Pulmonary artery endothelial cell (primary cell): ENCODE measurements around the gene MAPK8IP3. TPM values are rescaled to one million over a fixed set of nuclear protein-coding genes. Genes with fewer than 3 reads are reported as not detected.
"Not testable (repeated sequence)": the region's sequence is repeated elsewhere in the genome, so short reads cannot be mapped to it uniquely, and the experiment has no call there.

Experiments used
- DNase-seq: peaks from one replicate; pipeline ENCODE4 v3.0.0-alpha.2; 2011; ENCODE audit warnings: low read depth, low spot score
- total RNA-seq: library from RNA; depleted of rRNA; stranded (reverse); fragments of >200 nt; gene quantifications from 2 replicates; pipeline ENCODE4 v1.2.3, GENCODE V29; 2014

MAPK8IP3 gene
- total RNA-seq, 1 donor from 2014 or later = 31.2 TPM

GRCh38 chr16:1786242-1787055 is 80.5 kb downstream of the MAPK8IP3 start:
- no peak for DNase-seq

GRCh38 chr16:1787056-1787321 is 81.0 kb downstream of the MAPK8IP3 start:
- DNase-seq = no peak

GRCh38 chr16:1787322-1788094 is 81.5 kb downstream of the MAPK8IP3 start:
- DNase-seq = no peak

- no peak for DNase-seq
Observed at GRCh38 chr16:1788095-1788707, 82.2 kb downstream of the MAPK8IP3 start.

GRCh38 chr16:1788708-1789100 is 82.7 kb downstream of the MAPK8IP3 start:
- DNase-seq = no peak

GRCh38 chr16:1789643-1790045 is 83.6 kb downstream of the MAPK8IP3 start:
- no peak for DNase-seq

- no peak for DNase-seq
Observed at GRCh38 chr16:1790261-1790610, 84.2 kb downstream of the MAPK8IP3 start.

GRCh38 chr16:1790611-1791255 is 84.7 kb downstream of the MAPK8IP3 start:
- DNase-seq = no peak

- no peak for DNase-seq
Observed at GRCh38 chr16:1791256-1791942, 85.4 kb downstream of the MAPK8IP3 start.

GRCh38 chr16:1791943-1792812 is 86.2 kb downstream of the MAPK8IP3 start:
- DNase-seq = no peak

GRCh38 chr16:1792836-1793577 is 87.0 kb downstream of the MAPK8IP3 start:
- DNase-seq = no peak

GRCh38 chr16:1793578-1794220 is 87.7 kb downstream of the MAPK8IP3 start, which contains the start of gene IGFALS:
TSS of gene IGFALS (minus strand) at chr16:1793705. CDS start at chr16:1793652, 53 bp downstream.
- DNase-seq = no peak

GRCh38 chr16:1794221-1794871 is 88.4 kb downstream of the MAPK8IP3 start:
- DNase-seq = no peak

- DNase-seq = no peak
Observed at GRCh38 chr16:1794908-1795666, 89.1 kb downstream of the MAPK8IP3 start.

- DNase-seq = not testable (repeated sequence)
Observed at GRCh38 chr16:1799263-1799662, 93.3 kb downstream of the MAPK8IP3 start.

GRCh38 chr16:1800701-1801100 is 94.7 kb downstream of the MAPK8IP3 start:
- no peak for DNase-seq

GRCh38 chr16:1807626-1808025 is 101.6 kb downstream of the MAPK8IP3 start:
- no peak for DNase-seq

- DNase-seq = no peak
Observed at GRCh38 chr16:1808691-1809090, 102.7 kb downstream of the MAPK8IP3 start.
